ENCODE data around the gene INSIG2. TPM values are rescaled to one million over a fixed set of nuclear protein-coding genes. Genes with fewer than 3 reads are reported as not detected.

The INSIG2 gene
- total and polyA plus RNA-seq, 2 of the 8 experiments (the other 6 are each of a cell fraction or from before 2014, with no cell fraction given) = 7.0 to 11.2 TPM

GRCh38 chr2:118045286-118045685 lies 43.0 kb upstream of the INSIG2 start:
- no peak for DNase-seq (ENCODE audit: low read depth in 1 of 2, low spot score in 2 of 2)
- CTCF ChIA-PET (ENCODE audit: partially characterized antibody) = interaction anchor here (0.8 to 12.7 kb wide), 5 partner anchors 12 to 28 kb away, joined by 3 to 147 read pairs (median 6); no protein-coding TSS in a partner anchor
- no peaks in the 10 kb centered on the region for H3K23me2 ChIP-seq (ENCODE audit: low read depth, low read length)

More at GRCh38 chr2:118045286-118045685, 43.0 kb upstream of the INSIG2 start:
- no peaks in the 10 kb centered on the region for H3K27me3 ChIP-seq (replicated peaks in 1 of 4; ENCODE audit: control insufficient read depth in 3 of 4, extremely low read depth in 1 of 4, insufficient read depth in 3 of 4, low read length in 3 of 4)
- no peak overlapping the region for H3K23ac ChIP-seq (ENCODE audit: insufficient read length)
- H2BK20ac ChIP-seq (ENCODE audit: low read length) = no peak overlapping the region
- H3K4me3 ChIP-seq (ENCODE audit: extremely low read depth in 1 of 4, insufficient read depth in 2 of 4, low read depth in 3 of 4, low read length in 4 of 4) = no peak overlapping the region
- H4K91ac ChIP-seq (replicated peaks; ENCODE audit: insufficient read length, low read length) = no peak overlapping the region
- H3K79me1 ChIP-seq (ENCODE audit: low read depth, low read length) = no peaks in the 10 kb centered on the region
- H2BK5ac ChIP-seq (ENCODE audit: low read depth, low read length) = no peak overlapping the region
- 100% methylated on average over 1 of the region's 1 CpG; no CpG with 5 or more reads in 1 of the 2 experiments for WGBS, 2 experiments (ENCODE audit: extremely low coverage in 1 of 2, insufficient coverage in 1 of 2, insufficient read length in 1 of 2, insufficient replicate concordance in 2 of 2, low coverage in 1 of 2, low lambda C conversion rate in 2 of 2, missing lambda C conversion rate in 1 of 2)
- H4K20me1 ChIP-seq (replicated peaks in 1 of 2; ENCODE audit: control insufficient read depth in 1 of 2, insufficient read depth in 2 of 2, low read length in 2 of 2) = no peaks in the 10 kb centered on the region
- no peaks in the 10 kb centered on the region for H3K4me1 ChIP-seq (replicated peaks in 1 of 4; ENCODE audit: control insufficient read depth in 3 of 4, insufficient read depth in 4 of 4, low read length in 3 of 4)
- no peak overlapping the region for H3K9ac ChIP-seq (replicated peaks in 1 of 4; ENCODE audit: extremely low read depth in 1 of 4, low read depth in 3 of 4, low read length in 3 of 4)
- H2AK5ac ChIP-seq (ENCODE audit: low read depth, low read length) = no peak overlapping the region
- H2BK120ac ChIP-seq (replicated peaks; ENCODE audit: low read depth, low read length) = no peak overlapping the region
- no peak overlapping the region for H4K8ac ChIP-seq (ENCODE audit: extremely low read depth, insufficient read depth, low read length)
- H3K79me2 ChIP-seq (ENCODE audit: control insufficient read depth in 1 of 2, insufficient read depth in 2 of 2, low read length in 2 of 2) = no peaks in the 10 kb centered on the region
- no peak for TF ChIP-seq SP4 (IDR thresholded peaks at IDR 0.05; ENCODE audit: low read length)
- TF ChIP-seq SRF (IDR thresholded peaks at IDR 0.05; ENCODE audit: low read depth, low read length) = no peak
- TF ChIP-seq TEAD4 (IDR thresholded peaks at IDR 0.05; ENCODE audit: low read depth, low read length) = no peak
- TF ChIP-seq SAP30 (IDR thresholded peaks at IDR 0.05; ENCODE audit: insufficient read depth, insufficient replicate concordance, low read length) = no peak
- no peak overlapping the region for H3K18ac ChIP-seq (ENCODE audit: extremely low read depth, low read length)
- no peak overlapping the region for H4K5ac ChIP-seq (ENCODE audit: insufficient read length, low read depth, low read length)
- H3K56ac ChIP-seq (replicated peaks; ENCODE audit: insufficient read length, low read depth, low read length) = no peak overlapping the region
- H2BK12ac ChIP-seq (ENCODE audit: low read depth, low read length) = no peak overlapping the region
- FAIRE-seq = no peak
- no peak overlapping the region for H3K4ac ChIP-seq (replicated peaks; ENCODE audit: insufficient read length, low read depth, low read length)
- no peaks in the 10 kb centered on the region for H3K36me3 ChIP-seq (ENCODE audit: control insufficient read depth in 2 of 4, insufficient read depth in 4 of 4, low read length in 3 of 4)
- no peak overlapping the region for H3K4me2 ChIP-seq (ENCODE audit: insufficient read depth in 1 of 2, low read depth in 2 of 2, low read length in 2 of 2)
- no peak overlapping the region for H3K14ac ChIP-seq (ENCODE audit: insufficient read length)
- H3K9me3 ChIP-seq (ENCODE audit: insufficient read depth in 2 of 2, low read depth in 1 of 2, low read length in 1 of 2) = no peaks in the 10 kb centered on the region
- no peak overlapping the region for H2AFZ ChIP-seq (ENCODE audit: low read length)
- POLR2A ChIA-PET (ENCODE audit: partially characterized antibody) = no interaction called here
- H3K27ac ChIP-seq (ENCODE audit: low read depth, low read length) = no peak overlapping the region
- no peak overlapping the region for H2BK15ac ChIP-seq (ENCODE audit: low read length)
